Ascending aorta (tissue), 2 donors: ENCODE results near the gene ADGRD2. TPM values are rescaled to one million over a fixed set of nuclear protein-coding genes. Genes with fewer than 3 reads are reported as not detected.

Source experiments
- DNase-seq, 2 donors: peaks; one replicate each; pipeline ENCODE4 v3.0.0-alpha.2; 2019; ENCODE audit warnings: low spot score in 2 of 2
- H3K27ac ChIP-seq, 2 donors: fragments of 200-600 bp; sonication (generic); one replicate each; pipeline ENCODE4 v1.5.1; 2016 to 2017; ENCODE audit warnings: mild to moderate bottlenecking in 1 of 2
- H3K27me3 ChIP-seq: fragments of 200-600 bp; sonication (generic); one replicate; pipeline ENCODE4 v1.5.1; 2017
- H3K36me3 ChIP-seq, 2 donors: fragments of 200-600 bp; sonication (generic); one replicate each; pipeline ENCODE4 v1.5.1; 2016
- H3K4me1 ChIP-seq, 2 donors: fragments of 200-600 bp; sonication (generic); one replicate each; pipeline ENCODE4 v1.5.1; 2016 to 2017; ENCODE audit warnings: mild to moderate bottlenecking in 1 of 2
- H3K4me3 ChIP-seq, 2 donors: fragments of 200-600 bp; sonication (generic); one replicate each; pipeline ENCODE4 v1.5.1; 2016 to 2017; ENCODE audit warnings: mild to moderate bottlenecking in 1 of 2
- H3K9me3 ChIP-seq, 2 donors: fragments of 200-600 bp; sonication (generic); one replicate each; pipeline ENCODE4 v1.5.1; 2016
- intact Hi-C: fragments of 100-400 bp; cut with DNase I; formaldehyde crosslinking; loops from one replicate; pipeline ENCODE4 v1.15.1; 2023
- total RNA-seq: library from RNA; depleted of rRNA; stranded (reverse); fragments of >200 nt; gene quantifications from one replicate; pipeline ENCODE4 v1.1.0, GENCODE V29; 2016
- TF ChIP-seq, protein P1 (sequence below), 3 experiments: fragments of 200-600 bp in 2 of 3; fragments of 450-650 bp in 1 of 3; sonication (generic) in 2 of 3; IDR thresholded peaks; one replicate each; pipeline ENCODE4 v1.5.1; 2016 to 2019; ENCODE audit warnings: antibody characterized with exemption in 3 of 3, mild to moderate bottlenecking in 1 of 3, moderate library complexity in 1 of 3

ADGRD2 gene, protein sequence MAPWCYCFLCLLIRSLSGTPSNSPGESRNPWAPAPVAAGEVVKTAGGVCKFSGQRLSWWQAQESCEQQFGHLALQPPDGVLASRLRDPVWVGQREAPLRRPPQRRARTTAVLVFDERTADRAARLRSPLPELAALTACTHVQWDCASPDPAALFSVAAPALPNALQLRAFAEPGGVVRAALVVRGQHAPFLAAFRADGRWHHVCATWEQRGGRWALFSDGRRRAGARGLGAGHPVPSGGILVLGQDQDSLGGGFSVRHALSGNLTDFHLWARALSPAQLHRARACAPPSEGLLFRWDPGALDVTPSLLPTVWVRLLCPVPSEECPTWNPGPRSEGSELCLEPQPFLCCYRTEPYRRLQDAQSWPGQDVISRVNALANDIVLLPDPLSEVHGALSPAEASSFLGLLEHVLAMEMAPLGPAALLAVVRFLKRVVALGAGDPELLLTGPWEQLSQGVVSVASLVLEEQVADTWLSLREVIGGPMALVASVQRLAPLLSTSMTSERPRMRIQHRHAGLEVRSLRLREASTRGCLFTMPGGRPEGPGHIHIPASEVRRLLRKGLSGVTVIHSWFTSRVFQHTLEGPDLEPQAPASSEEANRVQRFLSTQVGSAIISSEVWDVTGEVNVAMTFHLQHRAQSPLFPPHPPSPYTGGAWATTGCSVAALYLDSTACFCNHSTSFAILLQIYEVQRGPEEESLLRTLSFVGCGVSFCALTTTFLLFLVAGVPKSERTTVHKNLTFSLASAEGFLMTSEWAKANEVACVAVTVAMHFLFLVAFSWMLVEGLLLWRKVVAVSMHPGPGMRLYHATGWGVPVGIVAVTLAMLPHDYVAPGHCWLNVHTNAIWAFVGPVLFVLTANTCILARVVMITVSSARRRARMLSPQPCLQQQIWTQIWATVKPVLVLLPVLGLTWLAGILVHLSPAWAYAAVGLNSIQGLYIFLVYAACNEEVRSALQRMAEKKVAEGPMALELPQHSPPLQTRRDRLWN
- not detected for total RNA-seq

DNA sequence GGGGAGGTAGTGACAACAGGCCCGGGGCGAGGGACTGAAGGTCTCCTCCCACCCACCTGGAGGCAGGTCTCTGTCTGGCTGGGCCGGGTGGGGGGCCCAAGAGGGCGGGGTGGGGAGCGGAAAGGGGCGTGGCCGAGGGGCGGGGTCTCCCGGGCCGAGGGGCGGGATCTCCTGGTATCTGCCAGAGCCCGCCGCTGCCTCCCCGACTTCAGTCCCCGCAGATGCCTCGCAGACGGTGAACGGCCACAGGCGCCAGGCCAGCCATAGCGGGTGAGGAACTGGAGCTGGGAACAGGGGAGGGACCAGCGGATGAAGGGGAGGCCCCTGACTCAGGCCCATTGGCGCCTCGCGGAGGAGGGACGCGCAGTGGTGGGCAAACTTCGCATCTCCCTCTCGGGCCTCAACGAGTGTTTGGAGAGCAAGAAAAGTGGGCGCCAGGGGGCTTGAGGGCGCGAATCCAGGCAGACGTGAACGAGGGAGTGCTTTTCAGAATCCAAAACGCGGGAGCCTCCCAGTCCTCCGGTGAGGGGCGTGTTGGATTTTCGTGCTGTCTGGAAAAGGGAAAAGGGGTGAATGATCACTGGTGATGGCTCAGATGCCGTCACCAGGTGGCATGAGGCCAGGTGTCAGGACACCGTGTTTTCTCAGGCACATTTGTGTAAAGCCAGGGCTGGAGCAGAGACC, at the start of gene ADGRD2:
TSS of gene ADGRD2 (plus strand) at position 211 of the 684 bp plus-strand sequence. CDS start 1,216 bp downstream, outside the sequence.
- Histone ChIP-seq H3K27ac (no peak within 1 kb of the TSS), H3K36me3 (no peaks in the 10 kb centered on the region), H3K27me3 (no peaks in the 10 kb centered on the region), H3K4me3 (no peak within 1 kb of the TSS), H3K4me1 (no peaks in the 10 kb centered on the region), H3K9me3 (no peaks in the 10 kb centered on the region)
- TF ChIP-seq, protein P1, sequence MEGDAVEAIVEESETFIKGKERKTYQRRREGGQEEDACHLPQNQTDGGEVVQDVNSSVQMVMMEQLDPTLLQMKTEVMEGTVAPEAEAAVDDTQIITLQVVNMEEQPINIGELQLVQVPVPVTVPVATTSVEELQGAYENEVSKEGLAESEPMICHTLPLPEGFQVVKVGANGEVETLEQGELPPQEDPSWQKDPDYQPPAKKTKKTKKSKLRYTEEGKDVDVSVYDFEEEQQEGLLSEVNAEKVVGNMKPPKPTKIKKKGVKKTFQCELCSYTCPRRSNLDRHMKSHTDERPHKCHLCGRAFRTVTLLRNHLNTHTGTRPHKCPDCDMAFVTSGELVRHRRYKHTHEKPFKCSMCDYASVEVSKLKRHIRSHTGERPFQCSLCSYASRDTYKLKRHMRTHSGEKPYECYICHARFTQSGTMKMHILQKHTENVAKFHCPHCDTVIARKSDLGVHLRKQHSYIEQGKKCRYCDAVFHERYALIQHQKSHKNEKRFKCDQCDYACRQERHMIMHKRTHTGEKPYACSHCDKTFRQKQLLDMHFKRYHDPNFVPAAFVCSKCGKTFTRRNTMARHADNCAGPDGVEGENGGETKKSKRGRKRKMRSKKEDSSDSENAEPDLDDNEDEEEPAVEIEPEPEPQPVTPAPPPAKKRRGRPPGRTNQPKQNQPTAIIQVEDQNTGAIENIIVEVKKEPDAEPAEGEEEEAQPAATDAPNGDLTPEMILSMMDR (IDR thresholded peaks at IDR 0.05): no peak
- intact Hi-C loops: no loop called here
- DNase-seq: no peak

DNA sequence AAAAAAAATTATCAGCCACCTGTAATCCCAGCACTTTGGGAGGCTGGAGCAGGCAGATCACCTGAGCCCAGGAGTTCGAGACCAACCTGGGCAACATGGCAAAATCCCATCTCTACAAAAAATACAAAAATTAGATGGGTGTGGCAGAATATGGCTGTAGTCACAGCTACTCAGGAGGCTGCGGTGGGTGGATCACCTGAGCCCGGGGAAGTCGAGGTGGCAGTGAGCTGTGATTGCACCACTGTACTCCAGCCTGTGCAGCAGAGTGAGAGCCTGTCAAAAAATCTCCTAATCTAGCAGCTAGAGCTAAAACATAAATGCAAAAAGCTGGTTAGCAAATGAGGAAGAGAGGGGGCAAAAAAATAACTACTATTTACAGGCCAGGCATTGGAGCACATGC, 47.0 kb upstream of the ADGRD2 start:
- no peaks in the 10 kb centered on the region for H3K4me1 ChIP-seq
- no peak overlapping the region for H3K4me3 ChIP-seq
- no peak for DNase-seq
- intact Hi-C loops: no loop called here
- peaks cover 50 to 71% of the 10 kb centered on the region in 2 donors for H3K36me3 ChIP-seq
- H3K27me3 ChIP-seq: no peaks in the 10 kb centered on the region
- no peak overlapping the region for H3K27ac ChIP-seq
- TF ChIP-seq, protein P1 (IDR thresholded peaks at IDR 0.05): no peak
- H3K9me3 ChIP-seq: no peaks in the 10 kb centered on the region

DNA sequence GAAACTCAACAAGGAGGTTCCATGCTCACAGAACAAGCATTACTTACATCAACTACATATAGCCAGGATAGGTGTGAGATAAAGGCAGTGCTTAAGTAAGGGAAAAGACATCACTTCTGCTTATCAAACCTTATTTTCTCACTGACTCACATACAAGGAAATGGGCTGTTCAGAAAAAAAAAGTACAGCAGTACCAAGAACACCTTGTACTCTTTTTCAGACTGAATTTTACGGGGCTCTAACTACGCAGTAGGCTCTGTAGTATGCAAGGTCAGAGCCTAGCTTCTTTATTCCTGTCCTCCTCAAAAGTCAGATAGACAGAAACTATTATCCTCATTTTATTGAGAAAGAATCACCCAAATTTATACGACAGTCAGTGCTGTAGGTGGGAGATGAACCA, 40.8 kb upstream of the ADGRD2 start:
- no peak overlapping the region for H3K4me3 ChIP-seq
- TF ChIP-seq, protein P1 (IDR thresholded peaks at IDR 0.05): no peak
- no peak for DNase-seq
- peaks cover 4 to 6% of the 10 kb centered on the region in 2 donors for H3K4me1 ChIP-seq
- peaks cover 65 to 87% of the 10 kb centered on the region in 2 donors for H3K36me3 ChIP-seq
- no peaks in the 10 kb centered on the region for H3K27me3 ChIP-seq
- no peak overlapping the region for H3K27ac ChIP-seq
- intact Hi-C loops: no loop called here
- no peaks in the 10 kb centered on the region for H3K9me3 ChIP-seq

DNA sequence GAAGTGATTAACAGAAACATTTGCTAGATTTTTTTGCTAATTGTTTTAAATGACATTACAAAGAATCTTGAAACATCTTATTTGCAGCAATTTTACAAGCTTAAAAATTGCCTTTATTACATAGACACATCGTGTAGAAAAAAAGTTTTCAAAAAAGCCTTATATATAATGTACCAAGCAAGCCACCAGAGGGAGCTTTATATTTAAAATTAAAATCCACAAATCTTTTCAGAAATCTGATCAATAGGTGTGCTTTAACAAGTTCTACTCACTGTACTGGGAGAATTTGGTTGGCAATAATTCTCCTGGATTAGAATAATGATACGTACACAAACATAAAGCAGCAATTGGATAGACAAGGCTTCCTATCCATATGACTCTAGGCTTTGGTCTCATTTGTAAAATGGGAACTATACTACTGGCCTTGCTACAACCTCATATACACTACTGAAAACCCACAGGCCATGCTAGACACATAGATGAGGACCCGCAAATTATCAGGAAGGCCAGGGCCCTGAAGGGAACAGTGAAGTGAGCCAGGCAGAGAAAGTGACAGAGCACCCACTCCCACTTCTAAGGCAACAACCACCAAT, 39.8 kb upstream of the ADGRD2 start:
- Histone ChIP-seq H3K27me3 (no peaks in the 10 kb centered on the region), H3K27ac (no peak overlapping the region), H3K4me1 (peaks cover 4 to 10% of the 10 kb centered on the region in 2 donors), H3K9me3 (no peaks in the 10 kb centered on the region), H3K4me3 (no peak overlapping the region), H3K36me3 (peaks cover 56 to 77% of the 10 kb centered on the region in 2 donors)
- intact Hi-C loops: loop anchor here (10.0 kb wide), 3 partner anchors 126 to 534 kb away; partner anchors contain the start of gene GOLGA1
- TF ChIP-seq, protein P1 (IDR thresholded peaks at IDR 0.05): no peak
- no peak for DNase-seq
